Vagina (tissue), 2 donors: ENCODE data around the gene KCNQ2.

Experiments
- POLR2A ChIP-seq, 2 donors: fragments of 450-650 bp; IDR thresholded peaks; one replicate each; pipeline ENCODE4 v1.6.1; 2017; ENCODE audit warnings: antibody characterized with exemption in 2 of 2, mild to moderate bottlenecking in 2 of 2, moderate library complexity in 2 of 2
- TF ChIP-seq, protein P1 (sequence below), 3 experiments: fragments of 450-650 bp in 2 of 3; fragments of 200-600 bp in 1 of 3; sonication (generic) in 1 of 3; IDR thresholded peaks; one replicate each; pipeline ENCODE4 v1.5.1; 2017 to 2019; ENCODE audit warnings: antibody characterized with exemption in 3 of 3, mild to moderate bottlenecking in 2 of 3, moderate library complexity in 2 of 3

DNA sequence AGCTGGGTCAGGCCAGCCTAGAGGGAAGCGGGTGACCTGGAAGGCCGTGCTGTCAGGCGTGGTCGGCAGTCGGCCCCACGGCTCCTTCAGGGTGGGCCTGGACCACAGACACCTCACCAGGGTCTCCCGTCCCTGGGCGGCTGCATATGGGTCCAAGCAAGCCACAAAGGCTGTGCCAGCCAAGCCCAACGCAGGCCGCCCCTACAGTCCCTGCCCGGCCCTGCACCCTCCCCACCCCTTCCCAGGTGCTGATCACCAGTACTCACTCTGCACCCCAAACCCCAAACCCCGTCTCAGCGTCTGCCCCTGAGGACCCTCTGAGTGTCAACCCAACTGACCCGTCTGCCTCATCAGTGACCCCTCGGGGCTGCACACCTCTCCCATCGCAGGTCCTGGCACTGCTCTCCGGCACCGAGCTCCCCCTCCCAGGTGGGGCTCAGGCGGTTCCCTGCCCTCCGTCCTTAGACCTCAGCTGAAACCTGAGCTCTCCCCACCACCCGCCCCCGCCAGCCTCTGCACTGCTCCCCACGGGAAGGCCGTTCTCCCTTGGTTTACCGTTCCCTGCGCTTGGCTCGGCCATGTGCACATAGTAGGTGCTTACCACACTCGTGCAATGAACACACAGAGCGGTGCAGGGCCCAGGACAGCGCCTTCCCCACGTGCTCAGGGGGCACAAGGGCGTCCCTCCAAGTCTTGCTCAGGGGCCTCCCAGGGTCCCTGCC, 46.7 kb upstream of the KCNQ2 start:
- TF ChIP-seq, protein P1, sequence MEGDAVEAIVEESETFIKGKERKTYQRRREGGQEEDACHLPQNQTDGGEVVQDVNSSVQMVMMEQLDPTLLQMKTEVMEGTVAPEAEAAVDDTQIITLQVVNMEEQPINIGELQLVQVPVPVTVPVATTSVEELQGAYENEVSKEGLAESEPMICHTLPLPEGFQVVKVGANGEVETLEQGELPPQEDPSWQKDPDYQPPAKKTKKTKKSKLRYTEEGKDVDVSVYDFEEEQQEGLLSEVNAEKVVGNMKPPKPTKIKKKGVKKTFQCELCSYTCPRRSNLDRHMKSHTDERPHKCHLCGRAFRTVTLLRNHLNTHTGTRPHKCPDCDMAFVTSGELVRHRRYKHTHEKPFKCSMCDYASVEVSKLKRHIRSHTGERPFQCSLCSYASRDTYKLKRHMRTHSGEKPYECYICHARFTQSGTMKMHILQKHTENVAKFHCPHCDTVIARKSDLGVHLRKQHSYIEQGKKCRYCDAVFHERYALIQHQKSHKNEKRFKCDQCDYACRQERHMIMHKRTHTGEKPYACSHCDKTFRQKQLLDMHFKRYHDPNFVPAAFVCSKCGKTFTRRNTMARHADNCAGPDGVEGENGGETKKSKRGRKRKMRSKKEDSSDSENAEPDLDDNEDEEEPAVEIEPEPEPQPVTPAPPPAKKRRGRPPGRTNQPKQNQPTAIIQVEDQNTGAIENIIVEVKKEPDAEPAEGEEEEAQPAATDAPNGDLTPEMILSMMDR (IDR thresholded peaks at IDR 0.05): no peak
- no peak for TF ChIP-seq POLR2A (IDR thresholded peaks at IDR 0.05)
